ENCODE results near the gene NDFIP2.

NDFIP2 gene

GRCh38 chr13:79458436-79458835, 22.5 kb upstream of the NDFIP2 start:
- TF ChIP-seq CTCF (IDR thresholded peaks at IDR 0.05; ENCODE audit: low read depth, low read length), result no peak

GRCh38 chr13:79459906-79460305, 21.0 kb upstream of the NDFIP2 start:
- H3K4me3 ChIP-seq (ENCODE audit: low read depth, low read length), result no peak overlapping the region
- no peak for TF ChIP-seq CTCF (IDR thresholded peaks at IDR 0.05; ENCODE audit: low read depth, low read length)

More at GRCh38 chr13:79458436-79458835, 22.5 kb upstream of the NDFIP2 start:
- no peak overlapping the region for H3K4me3 ChIP-seq (ENCODE audit: low read depth, low read length)

- TF ChIP-seq CTCF (IDR thresholded peaks at IDR 0.05; ENCODE audit: low read depth, low read length), result no peak
- H3K4me3 ChIP-seq (ENCODE audit: low read depth, low read length), result no peak overlapping the region
These were observed 18.1 kb upstream of the NDFIP2 start for GRCh38 chr13:79462895-79463294.

GRCh38 chr13:79463604-79464003, 17.4 kb upstream of the NDFIP2 start:
- TF ChIP-seq CTCF (IDR thresholded peaks at IDR 0.05; ENCODE audit: low read depth, low read length), result no peak
- no peak overlapping the region for H3K4me3 ChIP-seq (ENCODE audit: low read depth, low read length)

- no peak overlapping the region for H3K4me3 ChIP-seq (ENCODE audit: low read depth, low read length)
- no peak for TF ChIP-seq CTCF (IDR thresholded peaks at IDR 0.05; ENCODE audit: low read depth, low read length)
These were observed 14.1 kb upstream of the NDFIP2 start for GRCh38 chr13:79466872-79467271.

GRCh38 chr13:79468402-79468801, 12.6 kb upstream of the NDFIP2 start:
- TF ChIP-seq CTCF (IDR thresholded peaks at IDR 0.05; ENCODE audit: low read depth, low read length), result no peak

GRCh38 chr13:79468819-79469218, 12.1 kb upstream of the NDFIP2 start:
- TF ChIP-seq CTCF (IDR thresholded peaks at IDR 0.05; ENCODE audit: low read depth, low read length), result no peak
- H3K4me3 ChIP-seq (ENCODE audit: low read depth, low read length), result no peak overlapping the region

More at GRCh38 chr13:79468402-79468801, 12.6 kb upstream of the NDFIP2 start:
- H3K4me3 ChIP-seq (ENCODE audit: low read depth, low read length), result no peak overlapping the region
